MV-4-11 (cell line): ENCODE measurements around the gene LYSMD4.

Source experiments
- DNase-seq: peaks from one replicate; lab custom pipeline; 2025; lab: John Stamatoyannopoulos, UW

Gene LYSMD4

GRCh38 chr15:99706557-99707303 is 26.5 kb downstream of the LYSMD4 start:
- no peak for DNase-seq

GRCh38 chr15:99704444-99704838 is 28.8 kb downstream of the LYSMD4 start:
- DNase-seq: peak; percentile 77

- peak; percentile 86 for DNase-seq
Observed at GRCh38 chr15:99703603-99704443, 29.4 kb downstream of the LYSMD4 start.

DNA sequence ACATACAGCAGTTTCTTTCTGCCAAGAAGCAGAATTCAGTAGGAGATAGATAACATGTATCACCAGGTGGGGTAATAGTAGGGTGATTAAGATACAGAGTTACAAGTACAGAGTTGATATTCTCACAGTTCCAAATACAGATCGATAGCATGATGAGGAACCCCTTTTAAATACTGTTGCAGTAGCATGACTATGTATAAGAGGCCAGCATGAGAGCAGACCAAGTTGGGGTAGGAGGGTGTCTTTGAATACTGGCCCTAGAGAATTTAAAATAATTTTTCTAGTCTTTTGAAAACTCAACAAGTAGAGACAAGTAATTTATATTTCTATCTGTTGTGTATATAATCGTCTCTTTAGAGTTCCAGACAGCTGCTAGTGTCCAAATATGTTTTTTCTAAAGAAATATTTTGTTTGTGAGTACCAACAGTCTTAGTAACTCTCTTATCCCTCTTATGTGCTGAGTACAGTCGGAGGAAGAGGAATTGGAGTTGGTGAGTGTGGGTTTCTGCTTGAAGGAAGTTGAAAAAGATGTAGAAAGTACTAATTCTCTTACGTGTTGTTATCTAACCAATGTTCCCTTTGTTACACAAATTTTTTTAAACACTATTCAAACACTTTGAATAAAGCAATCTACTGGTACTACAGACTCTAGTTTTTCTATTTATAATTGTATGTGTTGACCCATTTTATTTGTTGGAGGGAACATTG is 30.2 kb downstream of the LYSMD4 start:
- DNase-seq: peak; percentile 41

GRCh38 chr15:99696096-99696495 is 37.1 kb downstream of the LYSMD4 start:
- no peak for DNase-seq

GRCh38 chr15:99692825-99693224 is 40.4 kb downstream of the LYSMD4 start:
- DNase-seq: no peak

DNA sequence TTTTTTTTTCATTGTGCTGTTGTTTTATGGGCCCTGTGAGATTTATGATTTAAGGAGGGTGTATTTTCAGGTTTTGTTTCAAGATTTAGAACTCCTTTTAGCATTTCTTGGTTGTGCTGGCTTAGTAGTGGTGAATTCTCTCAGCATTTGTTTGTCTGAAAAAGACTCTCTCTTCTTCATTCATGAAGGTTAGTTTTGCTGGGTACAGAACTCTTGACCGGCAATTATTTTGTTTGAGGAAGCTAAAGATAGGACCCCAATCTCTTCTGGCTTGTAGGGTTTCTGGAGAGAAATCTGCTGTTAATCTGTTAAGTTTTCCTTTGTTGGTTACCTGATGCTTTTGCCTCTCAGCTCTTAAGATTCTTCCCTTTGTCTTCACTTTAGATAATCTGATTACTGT is 46.9 kb downstream of the LYSMD4 start:
- no peak for DNase-seq

DNA sequence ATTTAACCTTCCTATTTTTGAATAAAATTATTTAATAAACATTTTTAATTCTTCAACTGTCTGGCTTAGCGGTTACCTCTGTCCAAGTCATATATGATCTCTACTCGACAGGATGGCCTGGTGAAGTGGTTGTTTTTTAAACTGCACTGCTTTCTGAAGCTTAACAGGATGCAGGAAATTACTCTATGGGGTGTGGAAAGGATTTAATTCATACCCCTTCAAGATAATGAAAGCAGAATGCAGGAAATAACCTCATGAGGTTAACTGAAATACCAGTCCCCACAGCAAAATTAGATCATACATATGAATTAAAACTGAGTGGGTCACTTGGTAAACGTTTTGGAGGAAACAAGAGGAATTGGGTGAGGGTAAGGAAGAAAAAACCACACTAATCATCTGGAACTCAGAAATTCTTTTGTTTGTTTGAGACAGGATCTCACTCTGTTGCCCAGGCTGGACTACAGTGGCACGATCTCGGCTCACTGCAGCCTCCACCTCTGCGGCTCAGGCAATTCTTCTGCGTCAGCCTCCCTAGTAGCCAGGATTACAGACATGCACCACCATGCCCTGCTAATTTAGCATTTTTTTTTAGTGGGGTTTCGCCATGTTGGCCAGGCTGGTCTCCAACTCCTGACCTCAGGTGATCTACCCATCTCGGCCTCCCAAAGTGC is 50.1 kb downstream of the LYSMD4 start:
- no peak for DNase-seq

DNA sequence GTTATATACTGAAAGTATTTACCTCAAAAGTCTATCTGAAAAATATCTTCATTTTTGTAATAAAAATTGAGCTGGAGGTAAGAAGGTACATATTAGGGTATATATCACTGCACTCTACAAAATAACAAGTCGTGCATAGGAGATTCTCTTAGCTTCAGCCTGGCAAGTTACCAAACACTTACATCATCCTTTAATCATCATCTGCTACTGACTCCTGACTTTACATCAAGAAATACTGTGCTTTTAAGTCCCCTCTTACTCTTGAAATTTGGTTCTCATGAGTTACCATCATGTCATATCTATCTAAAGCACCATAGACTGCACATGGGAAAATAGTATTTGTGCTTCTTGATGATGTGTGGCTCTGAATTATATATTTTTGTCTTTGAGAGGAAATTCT is 50.8 kb downstream of the LYSMD4 start:
- DNase-seq: no peak

DNA sequence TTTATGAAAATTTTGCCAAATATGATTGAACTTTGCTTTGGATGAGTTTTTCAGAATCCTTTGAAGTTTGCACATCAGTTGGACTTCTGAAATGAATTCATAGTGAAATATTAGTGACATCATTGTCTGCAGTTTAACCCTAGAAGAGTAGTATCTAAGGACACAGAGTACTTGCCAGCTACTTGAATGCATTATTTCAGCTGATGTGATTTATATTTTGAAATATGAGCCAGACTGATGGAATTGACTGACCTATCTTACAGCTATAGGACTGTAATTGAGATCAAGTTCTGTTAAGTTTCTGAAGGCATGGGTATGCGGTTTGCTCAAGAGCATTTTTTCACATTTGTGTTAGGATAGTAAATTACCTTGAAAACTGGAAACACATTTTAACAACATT is 51.2 kb downstream of the LYSMD4 start:
- no peak for DNase-seq

DNA sequence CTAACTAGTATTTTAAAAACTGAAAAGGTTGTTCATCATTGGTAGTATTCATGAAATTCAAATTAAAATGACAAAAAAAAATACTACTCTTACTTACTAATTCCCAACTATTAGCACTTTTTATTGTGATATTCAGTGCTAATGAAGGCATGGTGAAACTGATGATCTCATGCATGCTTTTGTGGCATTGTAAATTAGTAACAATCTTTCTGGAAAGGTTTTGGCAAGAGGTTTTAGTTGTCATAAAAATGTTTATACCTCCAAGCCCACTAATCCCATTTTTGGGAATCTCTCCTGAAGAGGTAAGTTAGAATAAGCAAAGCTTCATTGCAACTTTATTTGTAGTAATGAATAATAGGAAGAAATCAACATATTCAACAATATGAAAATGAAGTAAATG is 53.0 kb downstream of the LYSMD4 start:
- no peak for DNase-seq

DNA sequence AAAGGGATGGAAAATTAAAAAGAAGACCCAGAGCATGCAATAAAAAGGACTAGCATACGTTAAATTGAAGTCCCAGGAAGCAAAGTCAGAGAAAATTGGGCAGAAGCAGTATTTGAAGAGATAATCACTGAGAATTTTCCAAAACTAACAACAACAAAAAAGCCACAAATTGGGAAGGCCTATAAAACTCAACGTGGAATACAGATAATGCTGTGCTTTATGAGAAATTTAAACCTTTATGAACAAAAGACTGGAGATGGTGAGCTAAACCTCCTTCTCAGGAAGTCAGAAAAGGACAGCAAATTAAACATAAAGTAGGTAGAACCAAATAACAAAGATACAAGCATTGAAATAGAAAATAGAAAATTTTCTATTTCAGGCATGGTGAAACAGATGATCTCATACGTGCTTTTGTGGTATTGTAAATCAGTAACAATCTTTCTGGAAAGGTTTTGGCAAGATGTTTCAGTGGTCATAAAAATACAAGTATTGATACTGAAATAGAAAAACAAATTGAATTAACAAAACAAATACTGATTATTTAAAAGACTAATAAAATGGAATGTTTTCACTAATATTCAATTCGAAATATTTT is 55.6 kb downstream of the LYSMD4 start:
- no peak for DNase-seq
